Pancreas (tissue), 10 donors: ENCODE results near the gene IP6K1. TPM values are rescaled to one million over a fixed set of nuclear protein-coding genes. Genes with fewer than 3 reads are reported as not detected.

Source experiments
- ATAC-seq, 4 donors: fragments of 200-7000 bp; cut with Tn5 transposase; one replicate each; pipeline versions ENCODE4 v1.8.0 to v1.9.1; 2020; ENCODE audit warnings: mild to moderate bottlenecking in 4 of 4, moderate library complexity in 4 of 4
- DNase-seq, 6 donors: peaks; one replicate each; pipeline ENCODE4 v3.0.0-alpha.2; 2020
- FAIRE-seq: peaks from 2 replicates; lab custom pipeline; 2012; peaks lifted over from hg19 to GRCh38; lab: Jason Lieb, UNC
- H3K27ac ChIP-seq, 4 donors: fragments of 200-600 bp; sonication (generic); 1 replicate in 3 of 4; 2 replicates in 1 of 4; pipeline versions ENCODE4 v1.5.0 to v1.8.0; 2020
- H3K27me3 ChIP-seq, 4 donors: fragments of 200-600 bp; one replicate each; pipeline ENCODE4 v1.8.0; 2021
- H3K36me3 ChIP-seq, 3 donors: fragments of 200-600 bp; sonication (generic) in 1 of 3; one replicate each; pipeline versions ENCODE4 v1.5.0 to v1.8.0; 2020 to 2021
- H3K4me1 ChIP-seq, 3 donors: fragments of 200-600 bp; one replicate each; pipeline ENCODE4 v1.8.0; 2021
- H3K4me3 ChIP-seq, 4 donors: fragments of 200-600 bp; sonication (generic) in 2 of 4; one replicate each; pipeline versions ENCODE4 v1.5.0 to v1.8.0; 2020 to 2021
- H3K9me3 ChIP-seq, 4 donors: fragments of 200-600 bp; one replicate each; pipeline ENCODE4 v1.8.0; 2021
- CTCF ChIP-seq, 4 donors: fragments of 200-600 bp; sonication (generic) in 3 of 4; IDR thresholded peaks; one replicate each; pipeline versions ENCODE4 v1.5.0 to v1.8.0; 2021; ENCODE audit warnings: antibody characterized with exemption in 4 of 4
- WGBS, 2 donors: extraction: QIAGEN DNeasy Blood & Tissue Kit; methylation state at CpG; one replicate each; pipeline ENCODE4 v1.1.7; 2013; 5-methylcytosine and 5-hydroxymethylcytosine counted together
- intact Hi-C, 3 donors: fragments of 100-400 bp; cut with DNase I; formaldehyde crosslinking; loops; one replicate each; pipeline versions ENCODE4 v1.11.1 to v1.14.2; 2022
- polyA plus RNA-seq, 2 donors: library from polyadenylated mRNA; stranded (reverse); fragments of 200-250 nt; gene quantifications; one replicate each; pipeline ENCODE4 v1.2.3, GENCODE V29; 2013
- total RNA-seq, 6 donors: library from RNA; stranded (reverse); fragmentation: NEBNext Ultra II Directional in 4 of 6; extraction: Animal tissue kit (Norgen Biotek cat#: 25700) in 4 of 6; gene quantifications; one replicate each; pipeline versions ENCODE4 v1.2.1 to v1.2.4, GENCODE V29; 2021 to 2023
- donor health status: healthy with polysubstance abuse.
- donor health status: DM: no; HTN: no; CAD: no; lungs with moderate emphysema.
- donor health status: DM: no; HTN: no; CAD: no.
- donor health status: control.
- donor health status: control.
- donor health status: Bipolar disorder and iron deficiency.
- donor health status: DM: yes; HTN: yes; CAD: no.
- donor health status: DM: no; HTN: no; CAD: no.
- donor health status: DM: no; HTN: no; CAD: no.
- donor health status: DM: yes; HTN: yes; CAD: no.

Gene IP6K1
- total and polyA plus RNA-seq, 8 donors, result 11.2 to 28.5 (median 15.2) TPM

- no peak for FAIRE-seq
- no peak for ATAC-seq
- no peaks in the 10 kb centered on the region for H3K27me3 ChIP-seq
- H3K36me3 ChIP-seq, result peaks cover 0 to 10% (median 5%) of the 10 kb centered on the region in 3 donors
- DNase-seq, result peak in 2 of 6 donors; percentile 53 to 63
- no peak overlapping the region for H3K27ac ChIP-seq
- WGBS, 2 donors, result 52 to 58% methylated on average over 4 of the region's 4 CpGs
- TF ChIP-seq CTCF (IDR thresholded peaks at IDR 0.05), result no peak
- H3K9me3 ChIP-seq, result no peaks in the 10 kb centered on the region
- intact Hi-C loops, result no loop called here
- peaks cover 4 to 17% (median 6%) of the 10 kb centered on the region in 3 donors for H3K4me1 ChIP-seq
- no peak overlapping the region for H3K4me3 ChIP-seq
Measured at GRCh38 chr3:49720855-49721595, 65.3 kb downstream of the IP6K1 start.

DNA sequence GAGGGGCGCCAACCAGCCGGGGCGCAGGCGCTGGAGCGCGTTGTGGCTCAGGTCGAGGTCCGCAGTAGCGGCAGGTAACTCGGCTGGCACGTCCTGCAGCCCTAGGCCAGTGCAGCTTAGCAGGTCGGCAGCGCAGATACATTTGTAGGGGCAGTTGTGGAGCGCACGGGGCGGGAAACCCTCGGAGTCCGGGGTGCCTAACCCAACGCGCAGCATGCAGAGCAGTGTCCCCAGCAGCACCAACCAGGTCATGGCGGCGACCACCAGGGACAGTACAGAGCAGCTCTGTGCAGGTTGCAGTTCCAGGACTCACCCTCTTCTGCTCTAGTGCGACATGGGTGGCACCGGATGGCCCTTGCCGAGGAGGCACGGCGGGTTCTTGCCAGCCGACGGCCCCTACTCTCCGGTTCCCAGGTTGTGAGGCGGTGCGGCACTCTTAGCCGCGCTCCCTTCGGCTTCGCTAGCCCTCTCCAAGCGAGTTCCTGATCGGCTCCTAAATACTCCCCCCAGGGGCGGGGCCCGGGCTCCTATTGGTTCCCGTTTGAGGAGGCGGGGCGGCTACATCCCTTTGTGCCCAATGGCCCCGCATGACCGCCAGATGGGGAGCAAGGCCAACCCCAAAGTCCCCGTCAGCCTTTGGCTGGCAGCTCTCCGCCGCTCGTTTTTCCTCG lies 67.0 kb downstream of the IP6K1 start, which contains the start of gene AMIGO3:
Gene AMIGO3 (minus strand): TSS at position 471 of the 671 bp plus-strand sequence. CDS start 219 bp downstream, at position 252.
- Histone ChIP-seq H3K27me3 (no peaks in the 10 kb centered on the region), H3K4me3 (peak within 1 kb of the TSS in 3 of 4 donors; percentile 35 to 52 (median 42)), H3K9me3 (no peaks in the 10 kb centered on the region), H3K27ac (peak within 1 kb of the TSS in 3 of 4 donors; percentile 18 to 37 (median 25)), H3K36me3 (peaks cover 0 to 10% (median 5%) of the 10 kb centered on the region in 3 donors), H3K4me1 (peaks cover under 1 to 13% (median under 1%) of the 10 kb centered on the region in 3 donors)
- DNase-seq (peak; percentile 95 to 98 (median 96)), FAIRE-seq (peak; percentile 82), ATAC-seq (peak; percentile 53 to 79 (median 75))
- WGBS, 2 donors, result 1 to 2% methylated on average over 50 of the region's 50 CpGs
- peak; percentile 14 to 60 (median 45) for TF ChIP-seq CTCF (IDR thresholded peaks at IDR 0.05)
- intact Hi-C loops, result no loop called here

- Histone ChIP-seq H3K36me3 (peaks cover 0 to 10% (median 5%) of the 10 kb centered on the region in 3 donors), H3K9me3 (no peaks in the 10 kb centered on the region), H3K27me3 (no peaks in the 10 kb centered on the region), H3K27ac (peak overlapping the region in 1 of 4 donors; percentile 25), H3K4me1 (peaks cover 0 to 13% (median 0%) of the 10 kb centered on the region in 3 donors), H3K4me3 (peak overlapping the region in 3 of 4 donors; percentile 35 to 52 (median 42))
- ATAC-seq (peak in 1 of 4 donors; percentile 4), FAIRE-seq (no peak), DNase-seq (peak in 4 of 6 donors; percentile 56 to 88 (median 65))
- intact Hi-C loops, result no loop called here
- WGBS, 2 donors, result 15 to 20% methylated on average over 33 of the region's 33 CpGs
- TF ChIP-seq CTCF (IDR thresholded peaks at IDR 0.05), result no peak
Measured at GRCh38 chr3:49718858-49719213, 67.5 kb downstream of the IP6K1 start.

GRCh38 chr3:49717959-49718857 lies 68.1 kb downstream of the IP6K1 start:
- Histone ChIP-seq H3K9me3 (no peaks in the 10 kb centered on the region), H3K4me3 (no peak overlapping the region), H3K27me3 (no peaks in the 10 kb centered on the region), H3K27ac (no peak overlapping the region), H3K4me1 (peaks cover 0 to 13% (median 0%) of the 10 kb centered on the region in 3 donors), H3K36me3 (peaks cover 0 to 10% (median 5%) of the 10 kb centered on the region in 3 donors)
- intact Hi-C loops, result no loop called here
- ATAC-seq (peak in 1 of 4 donors; percentile 6), FAIRE-seq (no peak), DNase-seq (peak in 5 of 6 donors; percentile 18 to 81 (median 59))
- 66 to 71% methylated on average over 73 to 75 of the region's 75 CpGs for WGBS, 2 donors
- no peak for TF ChIP-seq CTCF (IDR thresholded peaks at IDR 0.05)
